Measurements from ENCODE around the gene USP7. TPM values are rescaled to one million over a fixed set of nuclear protein-coding genes. Genes with fewer than 3 reads are reported as not detected.

The USP7 gene
- total RNA-seq, 1 donor from 2014 or later: 66.9 TPM

GRCh38 chr16:8915722-8916301 is 47.9 kb downstream of the USP7 start:
- DNase-seq (ENCODE audit: low read depth): no peak
- Histone ChIP-seq H3K27me3 (ENCODE audit: control insufficient read depth, insufficient read depth, low read length) (no peaks in the 10 kb centered on the region), H3K4me3 (ENCODE audit: low read depth, low read length) (no peak overlapping the region), H3K36me3 (ENCODE audit: control insufficient read depth, insufficient read depth, low read length) (no peaks in the 10 kb centered on the region)
- TF ChIP-seq CTCF (IDR thresholded peaks at IDR 0.05; ENCODE audit: insufficient read depth, low read length, poor library complexity, severe bottlenecking): no peak

- no peak for DNase-seq (ENCODE audit: low read depth)
- Histone ChIP-seq H3K36me3 (ENCODE audit: control insufficient read depth, insufficient read depth, low read length) (no peaks in the 10 kb centered on the region), H3K27me3 (ENCODE audit: control insufficient read depth, insufficient read depth, low read length) (no peaks in the 10 kb centered on the region), H3K4me3 (ENCODE audit: low read depth, low read length) (no peak overlapping the region)
- no peak for TF ChIP-seq CTCF (IDR thresholded peaks at IDR 0.05; ENCODE audit: insufficient read depth, low read length, poor library complexity, severe bottlenecking)
These were observed 49.6 kb downstream of the USP7 start for GRCh38 chr16:8914098-8914497.

GRCh38 chr16:8912793-8913192 is 50.9 kb downstream of the USP7 start:
- no peak for DNase-seq (ENCODE audit: low read depth)

GRCh38 chr16:8910811-8911210 is 52.9 kb downstream of the USP7 start:
- no peaks in the 10 kb centered on the region for H3K27me3 ChIP-seq (ENCODE audit: control insufficient read depth, insufficient read depth, low read length)
- no peak for DNase-seq (ENCODE audit: low read depth)
- TF ChIP-seq CTCF (IDR thresholded peaks at IDR 0.05; ENCODE audit: insufficient read depth, low read length, poor library complexity, severe bottlenecking): no peak
- no peak overlapping the region for H3K4me3 ChIP-seq (ENCODE audit: low read depth, low read length)
- H3K36me3 ChIP-seq (ENCODE audit: control insufficient read depth, insufficient read depth, low read length): no peaks in the 10 kb centered on the region

More at GRCh38 chr16:8912793-8913192, 50.9 kb downstream of the USP7 start:
- no peak for TF ChIP-seq CTCF (IDR thresholded peaks at IDR 0.05; ENCODE audit: insufficient read depth, low read length, poor library complexity, severe bottlenecking)
- Histone ChIP-seq H3K4me3 (ENCODE audit: low read depth, low read length) (no peak overlapping the region), H3K36me3 (ENCODE audit: control insufficient read depth, insufficient read depth, low read length) (no peaks in the 10 kb centered on the region), H3K27me3 (ENCODE audit: control insufficient read depth, insufficient read depth, low read length) (no peaks in the 10 kb centered on the region)

GRCh38 chr16:8908810-8909468 is 54.8 kb downstream of the USP7 start:
- no peak for TF ChIP-seq CTCF (IDR thresholded peaks at IDR 0.05; ENCODE audit: insufficient read depth, low read length, poor library complexity, severe bottlenecking)
- Histone ChIP-seq H3K4me3 (ENCODE audit: low read depth, low read length) (no peak overlapping the region), H3K36me3 (ENCODE audit: control insufficient read depth, insufficient read depth, low read length) (peaks cover 4% of the 10 kb centered on the region), H3K27me3 (ENCODE audit: control insufficient read depth, insufficient read depth, low read length) (no peaks in the 10 kb centered on the region)
- DNase-seq (ENCODE audit: low read depth): no peak

GRCh38 chr16:8907096-8907495 is 56.6 kb downstream of the USP7 start:
- no peaks in the 10 kb centered on the region for H3K27me3 ChIP-seq (ENCODE audit: control insufficient read depth, insufficient read depth, low read length)
- H3K4me3 ChIP-seq (ENCODE audit: low read depth, low read length): no peak overlapping the region
- TF ChIP-seq CTCF (IDR thresholded peaks at IDR 0.05; ENCODE audit: insufficient read depth, low read length, poor library complexity, severe bottlenecking): no peak
- H3K36me3 ChIP-seq (ENCODE audit: control insufficient read depth, insufficient read depth, low read length): peaks cover 5% of the 10 kb centered on the region
- no peak for DNase-seq (ENCODE audit: low read depth)
